Jurkat, Clone E6-1 (cell line): ENCODE results near the gene MAPKAP1.

Experiments
- DNase-seq: peaks from one replicate; pipeline ENCODE4 v3.0.0-alpha.2; 2011; ENCODE audit warnings: low read depth, low spot score
- H3K4me3 ChIP-seq: 2 replicates; pipeline ENCODE4 v1.5.1; 2011; ENCODE audit warnings: mild to moderate bottlenecking, low read length, control low read depth, moderate library complexity

MAPKAP1 gene

DNA sequence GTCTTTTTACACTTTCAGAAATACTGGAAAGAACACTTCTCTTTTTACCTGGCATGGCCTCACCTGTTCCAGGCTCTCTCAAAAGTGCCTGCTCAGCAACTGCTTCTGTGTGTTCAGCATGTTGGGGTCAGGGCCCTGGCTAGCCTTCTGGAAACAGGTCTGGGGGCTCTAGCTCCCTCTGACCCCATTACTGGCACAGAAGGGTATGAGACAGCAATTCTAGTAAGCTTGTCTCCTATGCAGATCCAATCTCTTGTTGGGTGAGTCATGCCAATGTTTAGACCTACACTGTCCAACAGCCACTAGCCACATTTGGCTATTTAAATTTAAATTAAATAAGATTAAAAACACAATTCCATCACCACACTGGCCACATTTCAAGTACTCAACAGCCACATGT is 80.8 kb downstream of the MAPKAP1 start:
- H3K4me3 ChIP-seq = no peak overlapping the region
- DNase-seq = no peak

- no peak overlapping the region for H3K4me3 ChIP-seq
Measured at GRCh38 chr9:125621170-125621569, 85.8 kb downstream of the MAPKAP1 start.

GRCh38 chr9:125620216-125620615 is 86.8 kb downstream of the MAPKAP1 start:
- no peak for DNase-seq
- H3K4me3 ChIP-seq = no peak overlapping the region

More at GRCh38 chr9:125621170-125621569, 85.8 kb downstream of the MAPKAP1 start:
- no peak for DNase-seq

GRCh38 chr9:125617087-125617486 is 89.9 kb downstream of the MAPKAP1 start:
- no peak for DNase-seq

DNA sequence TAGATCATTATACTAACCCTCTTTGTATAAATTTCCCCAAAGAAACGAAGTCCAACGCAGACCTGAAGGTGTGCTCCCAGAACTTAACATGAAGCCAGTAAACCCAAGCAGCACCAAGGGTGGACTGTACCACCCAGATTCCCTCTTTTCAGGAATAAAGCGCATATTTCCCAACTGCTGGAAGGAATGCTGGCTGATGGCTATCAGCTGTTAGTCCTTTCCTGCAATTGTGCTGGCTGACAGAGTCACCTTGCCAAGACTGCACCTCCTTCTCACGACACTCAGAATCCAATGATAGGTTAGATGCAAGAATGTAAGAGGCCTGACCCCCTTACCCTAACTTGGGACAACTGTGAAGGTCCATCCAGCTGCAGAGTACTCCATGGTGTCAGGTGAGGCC is 93.9 kb downstream of the MAPKAP1 start:
- DNase-seq = no peak
- no peak overlapping the region for H3K4me3 ChIP-seq

More at GRCh38 chr9:125617087-125617486, 89.9 kb downstream of the MAPKAP1 start:
- no peak overlapping the region for H3K4me3 ChIP-seq

GRCh38 chr9:125612616-125613015 is 94.4 kb downstream of the MAPKAP1 start:
- no peak for DNase-seq
- H3K4me3 ChIP-seq = no peak overlapping the region

DNA sequence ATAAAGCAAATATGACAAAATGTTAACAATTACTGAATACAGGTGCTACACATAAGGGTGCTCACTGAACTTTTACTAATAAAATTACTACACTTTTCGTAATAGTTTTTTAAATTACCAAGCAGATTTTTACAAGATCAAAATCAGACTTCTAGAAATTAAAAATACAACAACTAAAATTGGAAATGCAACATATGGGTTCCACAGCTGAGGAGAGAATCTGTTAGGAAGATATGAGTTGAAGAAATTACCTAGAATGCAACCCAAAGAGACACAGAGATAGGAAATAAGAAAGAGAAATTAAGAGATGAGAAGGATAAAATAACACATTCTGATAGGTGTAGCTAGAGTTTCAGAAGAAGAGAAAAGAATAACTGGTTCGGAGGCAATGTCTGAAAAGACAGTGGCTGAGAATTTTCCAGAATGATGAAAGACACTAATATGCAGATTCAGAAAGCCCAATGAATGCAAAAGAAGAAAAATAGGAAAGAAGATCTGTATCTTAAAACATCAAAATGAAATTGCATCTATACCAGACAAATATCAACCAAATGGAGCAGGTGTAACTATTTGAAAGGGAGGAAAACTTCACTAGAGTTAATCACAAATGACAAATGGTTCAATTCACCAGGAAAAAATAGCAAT is 95.8 kb downstream of the MAPKAP1 start:
- no peak for DNase-seq
- no peak overlapping the region for H3K4me3 ChIP-seq

DNA sequence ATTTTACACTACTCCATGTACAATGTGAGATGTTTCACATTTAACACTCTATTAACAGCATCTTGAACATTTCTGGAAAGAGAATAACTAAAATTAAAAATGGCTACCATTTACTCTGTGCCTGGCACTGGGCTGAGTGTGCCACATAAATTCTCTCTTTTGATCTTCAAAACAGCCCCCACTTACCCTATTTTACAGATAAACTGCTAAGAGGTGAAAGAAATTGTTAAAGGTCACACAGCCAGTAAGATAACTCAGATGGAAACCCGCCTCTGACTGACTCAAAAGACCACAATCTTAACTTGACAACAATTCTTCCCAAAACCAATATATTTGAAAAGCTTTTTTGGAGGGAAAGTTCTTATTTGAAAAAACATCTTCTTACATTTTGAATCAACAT is 97.3 kb downstream of the MAPKAP1 start:
- DNase-seq = no peak
- no peak overlapping the region for H3K4me3 ChIP-seq

- DNase-seq = no peak
- no peak overlapping the region for H3K4me3 ChIP-seq
Measured at GRCh38 chr9:125608489-125609224, 98.4 kb downstream of the MAPKAP1 start.

DNA sequence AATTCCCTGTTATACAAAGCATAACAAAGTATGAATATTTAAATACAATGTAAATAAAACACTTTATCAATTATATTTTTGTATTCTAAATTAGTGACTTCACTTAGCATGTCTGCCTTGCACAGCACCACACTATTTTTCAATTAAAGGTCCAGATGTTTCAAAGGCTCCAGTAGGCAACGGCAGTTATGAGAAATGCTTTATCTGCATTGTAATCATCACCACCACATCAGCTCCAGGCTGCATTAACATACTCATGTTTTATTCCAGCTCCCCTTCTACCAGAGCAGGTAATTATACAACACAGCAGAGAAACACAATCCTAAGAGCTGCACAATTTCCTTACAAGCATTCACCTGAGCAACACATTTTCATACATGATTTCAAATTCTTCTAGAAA is 102.8 kb downstream of the MAPKAP1 start:
- no peak overlapping the region for H3K4me3 ChIP-seq
- no peak for DNase-seq

- DNase-seq = no peak
Measured at GRCh38 chr9:125603478-125604021, 103.5 kb downstream of the MAPKAP1 start.

DNA sequence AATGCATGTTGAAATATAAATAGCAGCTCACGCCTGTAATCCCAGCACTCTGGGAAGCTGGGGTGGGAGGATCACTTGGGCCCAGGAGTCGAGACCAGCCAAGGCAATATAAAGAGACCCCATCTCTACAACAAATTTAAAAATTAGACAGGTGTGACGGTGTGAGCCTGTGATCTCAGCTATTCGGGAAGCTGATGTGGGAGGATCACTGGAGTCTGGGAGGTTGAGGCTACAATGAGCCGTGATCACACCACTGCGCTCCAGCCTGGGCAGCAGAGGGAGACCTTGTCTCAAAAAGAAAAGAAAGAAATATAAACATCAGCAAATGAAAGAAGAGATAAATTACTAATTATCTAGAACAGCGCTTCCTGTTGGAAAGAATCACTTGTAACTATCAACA is 105.0 kb downstream of the MAPKAP1 start:
- DNase-seq = no peak
- H3K4me3 ChIP-seq = no peak overlapping the region

More at GRCh38 chr9:125603478-125604021, 103.5 kb downstream of the MAPKAP1 start:
- H3K4me3 ChIP-seq = no peak overlapping the region

DNA sequence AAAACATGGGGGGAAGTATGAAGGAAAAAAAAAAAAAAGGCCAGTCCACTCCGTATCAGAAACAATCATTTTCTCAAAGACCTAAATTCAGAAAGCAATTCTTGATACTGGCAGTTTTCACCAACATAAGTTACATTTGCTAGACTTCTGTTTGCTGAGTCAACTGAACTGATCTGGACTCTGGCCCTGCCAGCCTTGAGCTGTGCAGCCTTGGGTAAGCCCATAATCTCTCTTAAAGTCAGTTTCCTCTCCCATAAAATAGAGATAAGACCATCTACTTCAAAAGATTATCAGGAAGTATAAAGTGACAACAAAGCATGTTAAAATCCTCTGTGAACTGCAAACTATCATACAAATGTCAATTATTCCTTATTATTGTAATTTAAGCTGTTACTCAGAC is 106.8 kb downstream of the MAPKAP1 start:
- H3K4me3 ChIP-seq = no peak overlapping the region
- no peak for DNase-seq

DNA sequence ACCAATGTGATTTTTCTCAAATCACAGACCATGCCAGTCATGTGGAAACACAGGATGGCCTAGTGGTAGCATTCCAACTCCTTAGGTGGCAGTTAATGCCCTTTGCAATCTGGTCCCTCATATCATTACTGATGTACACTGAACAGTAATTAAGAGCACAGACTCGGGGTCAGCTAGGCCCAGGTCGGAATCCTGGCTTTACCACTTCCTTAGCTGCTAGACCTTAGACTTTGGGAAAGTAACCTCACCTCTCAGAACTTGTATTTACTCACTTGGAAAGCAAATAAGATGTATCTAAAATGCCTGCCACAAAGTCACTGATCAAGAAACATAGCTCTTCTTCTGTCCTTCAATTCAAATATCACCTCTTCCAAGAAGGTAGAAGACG is 112.8 kb downstream of the MAPKAP1 start:
- no peak for DNase-seq
- H3K4me3 ChIP-seq = no peak overlapping the region

- no peak overlapping the region for H3K4me3 ChIP-seq
- DNase-seq = no peak
Measured at GRCh38 chr9:125593581-125594222, 113.3 kb downstream of the MAPKAP1 start.

- H3K4me3 ChIP-seq = no peak overlapping the region
- no peak for DNase-seq
Measured at GRCh38 chr9:125591888-125592287, 115.1 kb downstream of the MAPKAP1 start.

DNA sequence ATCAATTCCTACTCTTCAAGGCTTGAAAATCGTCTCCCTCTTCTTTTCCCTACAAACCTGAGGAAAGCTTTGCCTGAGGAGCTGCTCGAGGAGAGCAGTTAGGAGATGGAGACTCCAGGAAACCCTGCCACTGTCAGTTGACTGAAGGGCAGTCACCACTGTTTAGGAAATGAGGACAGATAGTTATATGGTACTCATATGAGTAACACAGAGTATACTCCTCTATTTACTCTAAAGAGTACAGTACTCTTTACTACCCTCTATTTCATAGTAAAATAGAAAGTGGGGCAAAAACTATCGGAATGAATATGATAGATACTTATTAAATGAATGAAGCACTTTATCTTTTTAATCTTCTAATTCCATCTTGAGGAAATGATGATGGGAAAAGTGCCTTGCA is 115.8 kb downstream of the MAPKAP1 start:
- DNase-seq = no peak

GRCh38 chr9:125589287-125589686 is 117.7 kb downstream of the MAPKAP1 start:
- DNase-seq = no peak
- H3K4me3 ChIP-seq = no peak overlapping the region

More for the DNA sequence above, 115.8 kb downstream of the MAPKAP1 start:
- H3K4me3 ChIP-seq = no peak overlapping the region

DNA sequence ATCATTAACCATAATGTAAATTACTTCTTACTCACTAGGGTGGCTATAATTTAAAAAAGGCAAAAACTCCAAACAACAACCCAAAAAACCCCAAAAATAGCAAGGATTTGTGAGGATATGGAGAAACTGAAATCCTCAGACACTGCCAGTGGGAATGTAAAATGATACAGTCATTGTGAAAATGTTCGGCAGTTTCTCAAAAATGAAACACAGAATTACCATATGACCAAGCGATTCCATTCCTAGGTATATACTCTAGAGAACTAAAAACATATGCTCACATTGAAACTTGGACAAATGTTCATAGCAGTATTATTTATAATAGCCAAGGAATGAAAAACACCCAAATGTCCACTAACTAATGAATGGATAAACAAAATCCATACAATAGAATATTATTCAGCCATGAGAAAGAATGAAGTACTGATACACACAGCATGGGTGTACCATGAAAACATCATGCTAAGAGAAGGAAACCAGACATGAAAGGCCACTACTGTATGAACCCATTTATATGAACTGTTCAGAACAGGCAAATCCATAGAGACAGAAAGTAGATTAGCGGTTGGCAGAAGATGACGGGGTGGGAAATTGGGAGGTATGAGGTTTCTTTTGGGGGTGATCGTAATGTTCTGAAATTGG is 119.1 kb downstream of the MAPKAP1 start:
- no peak for DNase-seq
- H3K4me3 ChIP-seq = no peak overlapping the region

DNA sequence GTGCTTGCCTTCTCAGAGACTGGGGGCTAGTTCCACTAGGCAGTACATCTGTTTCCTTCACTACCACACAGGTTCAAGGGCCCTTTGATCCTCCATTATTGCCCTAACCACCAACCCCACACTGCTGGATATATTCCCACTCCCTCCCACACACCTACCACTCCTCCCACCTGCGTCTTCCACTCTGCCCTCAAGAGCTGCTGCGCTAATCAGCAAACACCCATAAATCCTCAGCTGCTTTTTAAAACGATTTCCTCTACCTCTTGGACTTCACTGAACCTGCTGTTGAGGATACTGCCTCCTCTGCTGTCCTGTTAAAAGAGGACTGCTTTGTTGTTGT is 120.9 kb downstream of the MAPKAP1 start:
- no peak overlapping the region for H3K4me3 ChIP-seq

More for the DNA sequence above, 120.9 kb downstream of the MAPKAP1 start:
- peak; percentile 93 for DNase-seq
